Liver (tissue), 9 donors: Measurements from ENCODE around the gene KRT14. TPM values are rescaled to one million over a fixed set of nuclear protein-coding genes. Genes with fewer than 3 reads are reported as not detected.
"Not testable (repeated sequence)": the region's sequence is repeated elsewhere in the genome, so short reads cannot be mapped to it uniquely, and the experiment has no call there.

Experiments used
- DNase-seq: peaks from one replicate; pipeline ENCODE4 v3.0.0-alpha.2; 2017; ENCODE audit warnings: low spot score
- H3K27ac ChIP-seq, 2 donors: one replicate each; pipeline ENCODE4 v1.7.0; 2013; ENCODE audit warnings: inconsistent platforms in 2 of 2, low read length in 2 of 2, control low read depth in 1 of 2, low read depth in 1 of 2, mild to moderate bottlenecking in 1 of 2
- H3K27me3 ChIP-seq, 4 donors: one replicate each; pipeline versions ENCODE4 v1.6.1 to v1.7.0; 2013; ENCODE audit warnings: low read length in 3 of 4, inconsistent platforms in 1 of 4, mild to moderate bottlenecking in 1 of 4, moderate library complexity in 1 of 4; ENCODE audit not compliant: control insufficient read depth in 4 of 4, insufficient read depth in 4 of 4
- H3K36me3 ChIP-seq, 4 donors: one replicate each; pipeline versions ENCODE4 v1.6.1 to v1.7.0; 2013; ENCODE audit warnings: low read length in 3 of 4, mild to moderate bottlenecking in 3 of 4, low read depth in 1 of 4, moderate library complexity in 1 of 4; ENCODE audit not compliant: control insufficient read depth in 4 of 4, insufficient read depth in 3 of 4
- H3K4me1 ChIP-seq, 4 donors: one replicate each; pipeline versions ENCODE4 v1.6.1 to v1.7.0; 2013; ENCODE audit warnings: low read length in 3 of 4, mild to moderate bottlenecking in 3 of 4, moderate library complexity in 1 of 4; ENCODE audit not compliant: control insufficient read depth in 4 of 4, insufficient read depth in 4 of 4
- H3K4me3 ChIP-seq, 3 donors: one replicate each; pipeline versions ENCODE4 v1.6.1 to v1.7.0; 2013; ENCODE audit warnings: low read length in 3 of 3, control low read depth in 1 of 3, low read depth in 1 of 3, mild to moderate bottlenecking in 1 of 3
- H3K9ac ChIP-seq, 2 donors: one replicate each; pipeline ENCODE4 v1.7.0; 2013; ENCODE audit warnings: low read length in 2 of 2, mild to moderate bottlenecking in 2 of 2, moderate library complexity in 2 of 2, control low read depth in 1 of 2, low read depth in 1 of 2
- H3K9me3 ChIP-seq, 4 donors: one replicate each; pipeline versions ENCODE4 v1.6.1 to v1.7.0; 2013; ENCODE audit warnings: low read length in 3 of 4; ENCODE audit not compliant: control insufficient read depth in 4 of 4
- CTCF ChIP-seq: fragments of 150-350 bp; IDR thresholded peaks from 2 replicates; pipeline ENCODE4 v1.5.1; 2017; ENCODE audit warnings: improper control_type of control experiment, low read depth, low read length; ENCODE audit not compliant: missing input control
- FOXA1 ChIP-seq: IDR thresholded peaks from 2 replicates; pipeline ENCODE4 v1.6.1; 2016; ENCODE audit warnings: antibody characterized with exemption
- FOXA2 ChIP-seq: IDR thresholded peaks from 2 replicates; pipeline ENCODE4 v1.6.1; 2016; ENCODE audit warnings: antibody characterized with exemption
- GABPA ChIP-seq, 2 donors: IDR thresholded peaks in 1 of 2; conservative IDR thresholded peaks in 1 of 2; 2 replicates each; pipeline ENCODE4 v1.6.1; 2016; ENCODE audit warnings: antibody characterized with exemption in 2 of 2, mild to moderate bottlenecking in 1 of 2, moderate library complexity in 1 of 2
- HNF4A ChIP-seq, 2 donors: conservative IDR thresholded peaks; 2 replicates each; pipeline ENCODE4 v1.6.1; 2016; ENCODE audit warnings: antibody characterized with exemption in 2 of 2, mild to moderate bottlenecking in 2 of 2
- HNF4G ChIP-seq: IDR thresholded peaks from 2 replicates; pipeline ENCODE4 v1.6.1; 2016; ENCODE audit warnings: antibody characterized with exemption
- JUND ChIP-seq, 2 donors: IDR thresholded peaks; 2 replicates each; pipeline ENCODE4 v1.6.1; 2016; ENCODE audit warnings: antibody characterized with exemption in 2 of 2
- NR2F2 ChIP-seq: IDR thresholded peaks from 2 replicates; pipeline ENCODE4 v1.6.1; 2016; ENCODE audit warnings: antibody characterized with exemption
- RAD21 ChIP-seq, 2 donors: IDR thresholded peaks; 2 replicates each; pipeline ENCODE4 v1.6.1; 2016; ENCODE audit warnings: antibody characterized with exemption in 2 of 2, mild to moderate bottlenecking in 2 of 2
- REST ChIP-seq: IDR thresholded peaks from 2 replicates; pipeline ENCODE4 v1.6.1; 2016; ENCODE audit warnings: antibody characterized with exemption, mild to moderate bottlenecking
- RXRA ChIP-seq, 2 donors: IDR thresholded peaks; 2 replicates each; pipeline ENCODE4 v1.6.1; 2017 to 2018; ENCODE audit warnings: antibody characterized with exemption in 2 of 2, mild to moderate bottlenecking in 1 of 2
- SP1 ChIP-seq: IDR thresholded peaks from 2 replicates; pipeline ENCODE4 v1.6.1; 2018; ENCODE audit warnings: antibody characterized with exemption, mild to moderate bottlenecking
- YY1 ChIP-seq: IDR thresholded peaks from 2 replicates; pipeline ENCODE4 v1.6.1; 2016; ENCODE audit warnings: antibody characterized with exemption, mild to moderate bottlenecking
- ZBTB33 ChIP-seq: IDR thresholded peaks from 2 replicates; pipeline ENCODE4 v1.6.1; 2016; ENCODE audit warnings: antibody characterized with exemption
- WGBS: extraction: QIAGEN DNeasy Blood & Tissue Kit; methylation state at CpG from one replicate; pipeline ENCODE4 v1.1.7; 2013; 5-methylcytosine and 5-hydroxymethylcytosine counted together
- polyA plus RNA-seq, 2 donors: library from polyadenylated mRNA; stranded (reverse) in 1 of 2; unstranded in 1 of 2; fragments of 200-250 nt in 1 of 2; fragments of >200 nt in 1 of 2; fragmentation: Nextera tagmentation in 1 of 2; extraction: Ambion mirVana in 1 of 2; gene quantifications; one replicate each; pipeline versions ENCODE4 v1.2.1 to v1.2.3, GENCODE V29; 2013 to 2015
- total RNA-seq, 2 donors: library from RNA; depleted of rRNA; stranded (reverse); fragments of >200 nt; gene quantifications; one replicate each; pipeline ENCODE4 v1.2.3, GENCODE V29; 2014
- TF ChIP-seq, protein P1 (sequence below): IDR thresholded peaks from 2 replicates; pipeline ENCODE4 v1.6.1; 2016; ENCODE audit warnings: antibody characterized with exemption
- TF ChIP-seq, protein P2 (sequence below): IDR thresholded peaks from 2 replicates; pipeline ENCODE4 v1.6.1; 2016; ENCODE audit warnings: antibody characterized with exemption
- donor health status: healthy.
- donor health status: healthy.
- donor health status: healthy.
- donor health status: healthy.
- donor health status: healthy.

KRT14 gene
- total and polyA plus RNA-seq, 4 donors, result not detected

- 70% methylated on average over 10 of the region's 10 CpGs for whole genome bisulfite sequencing
- Histone ChIP-seq H3K4me3 (no peak overlapping the region), H3K27ac (no peak overlapping the region), H3K9me3 (no peaks in the 10 kb centered on the region), H3K4me1 (no peaks in the 10 kb centered on the region), H3K27me3 (no peaks in the 10 kb centered on the region), H3K36me3 (no peaks in the 10 kb centered on the region), H3K9ac (no peak overlapping the region)
- TF ChIP-seq, protein P1, sequence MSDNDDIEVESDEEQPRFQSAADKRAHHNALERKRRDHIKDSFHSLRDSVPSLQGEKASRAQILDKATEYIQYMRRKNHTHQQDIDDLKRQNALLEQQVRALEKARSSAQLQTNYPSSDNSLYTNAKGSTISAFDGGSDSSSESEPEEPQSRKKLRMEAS, result no peak
- no peak for TF ChIP-seq HNF4G
- no peak for TF ChIP-seq CTCF
- no peak for TF ChIP-seq JUND (IDR thresholded peaks at IDR 0.05)
- no peak for TF ChIP-seq REST
- TF ChIP-seq RXRA (IDR thresholded peaks at IDR 0.05), result no peak
- no peak for TF ChIP-seq HNF4A (conservative IDR thresholded peaks at IDR 0.05)
- no peak for TF ChIP-seq NR2F2
- no peak for TF ChIP-seq FOXA2
- TF ChIP-seq, protein P2, sequence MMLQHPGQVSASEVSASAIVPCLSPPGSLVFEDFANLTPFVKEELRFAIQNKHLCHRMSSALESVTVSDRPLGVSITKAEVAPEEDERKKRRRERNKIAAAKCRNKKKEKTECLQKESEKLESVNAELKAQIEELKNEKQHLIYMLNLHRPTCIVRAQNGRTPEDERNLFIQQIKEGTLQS, result no peak
- TF ChIP-seq FOXA1, result no peak
- TF ChIP-seq RAD21 (IDR thresholded peaks at IDR 0.05), result no peak
- TF ChIP-seq SP1, result no peak
- no peak for TF ChIP-seq YY1
- TF ChIP-seq GABPA (IDR thresholded peaks at IDR 0.05 in 1 of 2, conservative IDR thresholded peaks at IDR 0.05 in 1 of 2), result no peak
- TF ChIP-seq ZBTB33, result no peak
- DNase-seq, result no peak
Observed at GRCh38 chr17:41629316-41629715, 42.6 kb upstream of the KRT14 start.

DNA sequence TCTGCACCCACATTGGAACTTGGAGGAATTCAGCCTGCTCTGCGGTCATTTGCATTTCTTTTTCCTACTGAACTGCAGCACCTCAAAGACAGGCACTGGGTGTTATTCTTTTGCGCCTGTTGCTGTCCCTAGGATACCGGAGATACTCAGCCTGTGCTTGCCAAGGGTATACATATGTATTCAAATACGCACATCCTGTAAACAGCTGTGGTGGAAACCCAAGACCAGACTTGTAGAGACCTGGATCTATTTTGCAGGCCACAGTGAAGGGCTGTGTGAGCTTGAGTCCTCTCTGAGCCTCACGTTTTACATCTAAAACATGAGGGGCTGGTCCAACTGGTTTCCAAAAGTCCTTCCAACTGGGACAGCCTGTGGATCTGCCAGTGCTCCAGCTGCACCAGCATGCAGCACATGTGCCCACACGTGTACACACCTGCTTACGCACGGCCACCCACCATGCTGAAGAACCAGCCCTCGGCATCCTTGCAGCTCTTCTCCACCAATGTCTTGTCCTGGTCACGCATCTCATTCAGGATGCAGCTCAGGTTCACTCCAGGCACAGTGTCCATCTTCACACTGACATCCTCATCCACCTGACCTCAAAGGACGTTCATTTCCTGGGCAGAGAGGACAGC lies 42.0 kb upstream of the KRT14 start:
- not testable (repeated sequence) for H3K9me3 ChIP-seq, DNase-seq, H3K27me3 ChIP-seq, H3K27ac ChIP-seq, H3K4me3 ChIP-seq, H3K9ac ChIP-seq, H3K4me1 ChIP-seq, H3K36me3 ChIP-seq
- 89% methylated on average over 11 of the region's 11 CpGs for WGBS

- H3K27me3 ChIP-seq, H3K27ac ChIP-seq, H3K9ac ChIP-seq, H3K4me1 ChIP-seq, DNase-seq, H3K9me3 ChIP-seq, H3K4me3 ChIP-seq, H3K36me3 ChIP-seq: not testable (repeated sequence)
- 63% methylated on average over 1 of the region's 1 CpG for WGBS
Observed at GRCh38 chr17:41628073-41628370, 41.3 kb upstream of the KRT14 start.
